ENCODE measurements around the gene LAD1. TPM values are rescaled to one million over a fixed set of nuclear protein-coding genes. Genes with fewer than 3 reads are reported as not detected.

LAD1 gene
- total and polyA plus RNA-seq, 2 donors (not counting 1 experiment from before 2014, with no cell fraction given): not detected

- Histone ChIP-seq H4K20me1 (ENCODE audit: control insufficient read depth, extremely low read depth, insufficient read depth, low read length) (no peaks in the 10 kb centered on the region), H3K4me1 (ENCODE audit: control insufficient read depth, extremely low read depth, insufficient read depth, low read length) (no peaks in the 10 kb centered on the region), H3K9ac (ENCODE audit: insufficient read depth, low read length) (no peak overlapping the region), H3K4me3 (replicated peaks in 1 of 4; ENCODE audit: control extremely low read depth in 1 of 4, insufficient read depth in 1 of 4, low read depth in 3 of 4, low read length in 4 of 4) (no peak overlapping the region), H3K27ac (ENCODE audit: insufficient read depth, low read length) (no peak overlapping the region), H3K27me3 (ENCODE audit: control insufficient read depth, insufficient read depth, low read length) (peaks cover 25% of the 10 kb centered on the region), H2AFZ (ENCODE audit: low read length) (no peak overlapping the region), H3K79me2 (ENCODE audit: control insufficient read depth, insufficient read depth, low read length) (no peaks in the 10 kb centered on the region), H3K36me3 (ENCODE audit: control insufficient read depth, insufficient read depth, low read length) (no peaks in the 10 kb centered on the region), H3K9me3 (ENCODE audit: control insufficient read depth, insufficient read depth, low read depth, low read length) (no peaks in the 10 kb centered on the region), H3K4me2 (ENCODE audit: extremely low read depth, insufficient read depth, low read length) (no peak overlapping the region)
- TF ChIP-seq CTCF (conservative IDR thresholded peaks at IDR 0.05 in 1 of 2, IDR thresholded peaks at IDR 0.05 in 1 of 2; ENCODE audit: low read depth in 1 of 2, low read length in 2 of 2): no peak
- DNase-seq (ENCODE audit: low read depth in 2 of 2): no peak
These were observed 44.2 kb downstream of the LAD1 start for GRCh38 chr1:201354901-201355295.

DNA sequence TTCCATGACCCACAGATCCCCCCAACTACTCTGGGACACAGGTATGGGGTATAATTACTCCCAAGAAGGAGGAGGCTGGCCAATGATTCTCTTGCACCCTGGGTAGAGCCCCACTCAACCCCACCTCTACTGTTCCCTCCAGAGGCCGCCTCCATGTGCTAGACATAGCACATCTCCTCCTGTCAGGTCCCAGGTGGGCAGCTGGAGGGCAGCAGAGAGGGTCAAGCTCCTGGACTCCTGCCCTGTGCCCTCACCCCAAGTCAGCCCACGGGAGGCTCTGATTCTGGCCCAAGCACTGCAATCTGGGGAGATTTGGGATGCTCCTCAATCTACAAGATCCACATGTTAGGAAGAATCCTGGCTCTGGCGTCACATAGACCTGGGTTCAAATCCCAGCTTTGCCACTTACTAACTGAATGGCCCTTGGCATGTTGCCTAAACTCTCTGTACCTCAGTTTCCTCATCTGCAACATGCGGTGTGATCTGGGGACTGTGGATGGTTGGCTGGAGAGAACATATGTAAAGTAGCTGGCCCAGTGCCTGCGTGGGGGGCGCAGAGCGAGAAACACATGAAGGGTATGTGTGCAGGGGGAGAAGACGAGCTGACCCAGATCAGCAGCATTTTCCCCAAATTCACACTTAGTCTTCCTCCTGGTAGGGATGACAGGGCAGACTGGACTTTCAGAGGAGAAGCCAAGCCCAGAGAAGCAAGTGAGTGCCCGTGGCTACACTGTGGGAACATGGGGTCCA lies 44.8 kb downstream of the LAD1 start:
- DNase-seq (ENCODE audit: low read depth in 2 of 2): no peak

More for the DNA sequence above, 44.8 kb downstream of the LAD1 start:
- Histone ChIP-seq H3K4me2 (ENCODE audit: extremely low read depth, insufficient read depth, low read length) (no peak overlapping the region), H3K9ac (ENCODE audit: insufficient read depth, low read length) (no peak overlapping the region), H3K36me3 (ENCODE audit: control insufficient read depth, insufficient read depth, low read length) (no peaks in the 10 kb centered on the region), H3K27me3 (ENCODE audit: control insufficient read depth, insufficient read depth, low read length) (peaks cover 23% of the 10 kb centered on the region), H4K20me1 (ENCODE audit: control insufficient read depth, extremely low read depth, insufficient read depth, low read length) (no peaks in the 10 kb centered on the region), H3K4me1 (ENCODE audit: control insufficient read depth, extremely low read depth, insufficient read depth, low read length) (no peaks in the 10 kb centered on the region), H3K79me2 (ENCODE audit: control insufficient read depth, insufficient read depth, low read length) (no peaks in the 10 kb centered on the region), H3K9me3 (ENCODE audit: control insufficient read depth, insufficient read depth, low read depth, low read length) (no peaks in the 10 kb centered on the region), H3K27ac (ENCODE audit: insufficient read depth, low read length) (no peak overlapping the region), H2AFZ (ENCODE audit: low read length) (no peak overlapping the region), H3K4me3 (replicated peaks in 1 of 4; ENCODE audit: control extremely low read depth in 1 of 4, insufficient read depth in 1 of 4, low read depth in 3 of 4, low read length in 4 of 4) (no peak overlapping the region)
- TF ChIP-seq EZH2 (IDR thresholded peaks at IDR 0.05; ENCODE audit: low read length, missing control alignments) (no peak), CTCF (conservative IDR thresholded peaks at IDR 0.05 in 1 of 2, IDR thresholded peaks at IDR 0.05 in 1 of 2; ENCODE audit: low read depth in 1 of 2, low read length in 2 of 2) (no peak)

Measured in fibroblast of lung (primary cell).